Stimulated activated CD8-positive, alpha-beta memory T cell treated with anti-CD3 and anti-CD28 coated beads, Interleukin-4, amount 100 ng/mL, for 4 hours (primary cell): ENCODE results near the gene ALKBH7.

Experiments
- DNase-seq, 2 donors: peaks; one replicate each; pipeline ENCODE4 v3.0.0-alpha.2; 2020; ENCODE audit warnings: low read depth in 2 of 2, low spot score in 1 of 2

Gene ALKBH7

GRCh38 chr19:6362351-6362801 is 10.2 kb upstream of the ALKBH7 start:
- DNase-seq, result no peak

GRCh38 chr19:6364353-6364752 is 8.2 kb upstream of the ALKBH7 start:
- DNase-seq, result no peak

GRCh38 chr19:6373096-6373812 is 660 bp downstream of the ALKBH7 start:
- peak; percentile 95 for DNase-seq

GRCh38 chr19:6373813-6374108 is 1.2 kb downstream of the ALKBH7 start:
- DNase-seq, result no peak

GRCh38 chr19:6374161-6374709 is 1.6 kb downstream of the ALKBH7 start:
- no peak for DNase-seq

- no peak for DNase-seq
Observed at GRCh38 chr19:6374711-6375410, 2.3 kb downstream of the ALKBH7 start.

GRCh38 chr19:6375411-6376010 is 2.9 kb downstream of the ALKBH7 start, which contains the start of gene PSPN:
Gene PSPN (minus strand): TSS chr19:6375933. CDS start chr19:6375849, 84 bp downstream.
- no peak for DNase-seq

GRCh38 chr19:6376512-6377190 is 4.1 kb downstream of the ALKBH7 start:
- DNase-seq, result no peak

GRCh38 chr19:6378041-6378440 is 5.4 kb downstream of the ALKBH7 start:
- no peak for DNase-seq

- no peak for DNase-seq
Observed at GRCh38 chr19:6378486-6378885, 5.9 kb downstream of the ALKBH7 start.

GRCh38 chr19:6379744-6380143 is 7.2 kb downstream of the ALKBH7 start:
- no peak for DNase-seq

- DNase-seq, result no peak
Observed at GRCh38 chr19:6381030-6381750, 8.6 kb downstream of the ALKBH7 start.

GRCh38 chr19:6383188-6383587 is 10.6 kb downstream of the ALKBH7 start:
- no peak for DNase-seq

GRCh38 chr19:6384381-6384780 is 11.8 kb downstream of the ALKBH7 start:
- no peak for DNase-seq

GRCh38 chr19:6387372-6387771 is 14.8 kb downstream of the ALKBH7 start:
- no peak for DNase-seq

- DNase-seq, result no peak
Observed at GRCh38 chr19:6392221-6393073, 19.9 kb downstream of the ALKBH7 start.

- peak; percentile 87 to 89 for DNase-seq
Observed at GRCh38 chr19:6393074-6393982, 20.7 kb downstream of the ALKBH7 start, which contains the start of gene GTF2F1. Gene GTF2F1 (minus strand): TSS chr19:6393164. CDS start chr19:6392995, 169 bp downstream.

- DNase-seq, result peak in 1 of 2 donors; percentile 47
Observed at GRCh38 chr19:6393983-6394412, 21.4 kb downstream of the ALKBH7 start.

- DNase-seq, result no peak
Observed at GRCh38 chr19:6394831-6395230, 22.2 kb downstream of the ALKBH7 start.
